RWPE1 (cell line): ENCODE results near the gene GOLGA2.
"Not testable (repeated sequence)": the region's sequence is repeated elsewhere in the genome, so short reads cannot be mapped to it uniquely, and the experiment has no call there.

ENCODE experiments used
- CTCF ChIA-PET: fragments of 350-600 bp; sonication (Branson Sonifier 250); formaldehyde crosslinking; extraction: SDS; loops from one replicate; lab custom pipeline; 2021; lab: Yijun Ruan, JAX
- POLR2A ChIA-PET: fragments of 400-600 bp; formaldehyde crosslinking; extraction: SDS; loops from one replicate; lab custom pipeline; 2020; ENCODE audit warnings: antibody characterized with exemption; ENCODE audit not compliant: low non-redundant PET; lab: Yijun Ruan, JAX
- DNase-seq: peaks from one replicate; pipeline ENCODE4 v3.0.0; 2012; ENCODE audit warnings: low spot score
- H3K27ac ChIP-seq: fragments of 450-650 bp; 2 replicates; pipeline ENCODE4 v1.5.1; 2017
- TF ChIP-seq, protein P1 (sequence below): fragments of 450-650 bp; conservative IDR thresholded peaks from 2 replicates; pipeline ENCODE4 v1.5.1; 2017; ENCODE audit warnings: low read depth, mild to moderate bottlenecking

Gene GOLGA2

DNA sequence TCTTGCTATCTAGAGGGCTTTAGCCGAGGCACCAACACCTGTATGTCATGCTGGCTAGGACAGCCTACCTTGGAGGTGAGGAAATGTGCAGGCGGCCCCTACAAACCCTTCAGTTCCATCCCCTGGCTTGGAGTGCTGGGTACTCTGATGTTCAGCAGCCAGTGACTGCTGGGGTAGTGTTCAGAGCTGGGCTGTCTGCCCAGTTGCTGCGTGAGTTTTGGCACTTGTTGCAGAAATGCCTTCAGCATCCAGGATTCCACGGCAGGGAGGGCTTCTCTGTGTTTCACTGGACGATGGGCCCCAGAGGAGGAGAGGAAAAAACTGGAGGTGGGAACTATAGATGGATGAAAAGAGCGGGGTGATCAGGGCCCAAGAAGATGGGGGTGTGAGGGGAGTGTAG, 10.6 kb upstream of the GOLGA2 start:
- POLR2A ChIA-PET, result interaction anchor here (0.5 to 1.2 kb wide), 2 partner anchors 8 to 11 kb away, joined by 4 read pairs; partner anchors contain the start of genes GOLGA2 and SWI5
- no peak for DNase-seq
- TF ChIP-seq, protein P1, sequence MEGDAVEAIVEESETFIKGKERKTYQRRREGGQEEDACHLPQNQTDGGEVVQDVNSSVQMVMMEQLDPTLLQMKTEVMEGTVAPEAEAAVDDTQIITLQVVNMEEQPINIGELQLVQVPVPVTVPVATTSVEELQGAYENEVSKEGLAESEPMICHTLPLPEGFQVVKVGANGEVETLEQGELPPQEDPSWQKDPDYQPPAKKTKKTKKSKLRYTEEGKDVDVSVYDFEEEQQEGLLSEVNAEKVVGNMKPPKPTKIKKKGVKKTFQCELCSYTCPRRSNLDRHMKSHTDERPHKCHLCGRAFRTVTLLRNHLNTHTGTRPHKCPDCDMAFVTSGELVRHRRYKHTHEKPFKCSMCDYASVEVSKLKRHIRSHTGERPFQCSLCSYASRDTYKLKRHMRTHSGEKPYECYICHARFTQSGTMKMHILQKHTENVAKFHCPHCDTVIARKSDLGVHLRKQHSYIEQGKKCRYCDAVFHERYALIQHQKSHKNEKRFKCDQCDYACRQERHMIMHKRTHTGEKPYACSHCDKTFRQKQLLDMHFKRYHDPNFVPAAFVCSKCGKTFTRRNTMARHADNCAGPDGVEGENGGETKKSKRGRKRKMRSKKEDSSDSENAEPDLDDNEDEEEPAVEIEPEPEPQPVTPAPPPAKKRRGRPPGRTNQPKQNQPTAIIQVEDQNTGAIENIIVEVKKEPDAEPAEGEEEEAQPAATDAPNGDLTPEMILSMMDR, result no peak
- H3K27ac ChIP-seq, result peak overlapping the region; percentile 12; the same call in 1 of the 2 replicates
- CTCF ChIA-PET, result interaction anchor here (0.6 to 1.4 kb wide), 3 partner anchors 9 to 324 kb away, joined by 3 read pairs; no protein-coding TSS in a partner anchor

DNA sequence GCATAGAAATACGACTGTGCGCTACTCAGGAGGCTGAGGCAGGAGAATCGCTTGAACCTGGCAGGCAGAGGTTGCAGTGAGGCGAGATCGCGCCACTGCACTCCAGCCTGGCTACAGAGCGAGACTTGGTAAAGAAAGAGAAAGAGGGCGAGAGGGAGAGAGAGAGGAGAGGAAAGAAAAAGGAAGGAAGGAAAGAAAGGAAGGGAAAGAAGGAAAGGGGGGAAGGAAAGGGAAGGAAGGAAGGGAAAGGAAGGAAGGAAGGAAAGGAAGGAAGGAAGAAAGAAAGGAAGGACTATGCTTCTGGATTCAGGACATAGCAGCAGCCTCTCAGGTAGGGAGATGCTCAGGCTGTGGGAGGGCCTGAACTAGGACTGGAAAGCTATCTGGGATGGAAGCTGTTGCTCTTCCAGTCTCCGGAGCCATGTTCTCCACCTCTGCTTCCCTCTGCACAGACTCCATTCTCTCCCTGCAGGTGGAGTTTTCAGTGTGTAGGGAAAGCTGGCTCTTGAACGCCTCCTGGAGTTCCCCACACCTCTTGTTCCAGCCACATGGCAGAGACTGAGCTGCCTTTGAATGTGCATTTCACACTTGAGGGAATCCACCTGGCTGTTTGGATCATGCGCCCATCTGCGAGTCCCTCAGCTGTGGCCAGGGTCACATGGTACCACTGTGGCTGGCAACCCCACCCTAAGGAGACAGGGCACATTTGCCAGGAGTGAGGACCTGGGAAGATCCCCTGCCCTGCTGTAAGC, 9.4 kb upstream of the GOLGA2 start:
- CTCF ChIA-PET, result interaction anchor here (0.5 to 1.4 kb wide), 6 partner anchors 12 to 250 kb away, joined by 3 to 4 read pairs (median 3); no protein-coding TSS in a partner anchor

DNA sequence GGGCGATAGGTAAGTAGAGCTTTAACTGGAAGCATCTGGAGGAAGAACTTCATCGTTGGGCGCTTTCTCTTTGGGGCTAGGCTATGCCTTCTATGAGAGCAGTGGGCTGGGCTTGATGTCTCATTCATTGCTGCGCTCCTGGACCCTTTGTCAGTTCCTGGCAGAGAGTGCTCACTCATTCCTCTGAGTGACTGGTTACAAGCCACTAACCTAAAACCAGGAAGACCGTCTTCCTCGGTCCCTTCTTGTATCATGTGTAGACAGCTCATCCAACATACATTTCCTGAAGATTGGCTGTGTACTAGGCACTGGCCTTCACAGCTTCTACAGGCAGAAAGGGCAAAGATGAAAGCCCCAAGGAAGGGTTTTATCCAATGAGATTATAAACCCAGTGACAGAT, 6.7 kb upstream of the GOLGA2 start:
- ChIA-PET CTCF (no interaction called here), POLR2A (no interaction called here)
- TF ChIP-seq, protein P1, result no peak
- DNase-seq, result no peak
- peak overlapping the region; percentile 1; the same call in 1 of the 2 replicates for H3K27ac ChIP-seq

More for the DNA sequence above, 9.4 kb upstream of the GOLGA2 start:
- POLR2A ChIA-PET, result no interaction called here
- peak overlapping the region; percentile 12; the same call in 1 of the 2 replicates for H3K27ac ChIP-seq
- DNase-seq, result no peak
- TF ChIP-seq, protein P1, result no peak

DNA sequence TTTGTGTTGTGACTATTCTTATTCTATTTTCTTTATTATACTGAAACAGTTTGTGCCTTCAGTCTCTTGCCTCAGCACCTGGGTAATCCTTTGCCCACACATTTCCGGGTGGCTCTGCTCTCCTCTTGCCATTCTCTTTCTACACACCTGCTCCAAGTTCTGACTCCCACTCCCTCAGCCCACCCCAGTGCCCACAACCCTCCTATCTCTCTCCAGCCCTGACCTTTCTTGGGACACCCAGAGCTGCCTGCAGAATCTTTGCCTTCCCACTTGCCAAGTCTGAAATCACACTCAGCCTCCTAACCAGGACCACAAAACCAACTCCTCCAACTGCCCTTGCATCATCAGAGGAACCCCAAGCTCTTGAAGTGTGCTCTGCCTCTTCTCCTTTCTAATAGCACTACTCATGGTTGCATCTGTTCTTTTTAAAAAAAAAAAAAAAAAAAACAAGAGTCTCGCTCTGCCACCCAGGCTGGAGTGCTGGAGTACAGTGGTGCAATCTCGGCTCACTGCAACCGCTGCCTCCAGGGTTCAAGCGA, 4.3 kb upstream of the GOLGA2 start:
- TF ChIP-seq, protein P1, result no peak
- ChIA-PET POLR2A (no interaction called here), CTCF (no interaction called here)
- peak overlapping the region; percentile 33 for H3K27ac ChIP-seq
- DNase-seq, result no peak

DNA sequence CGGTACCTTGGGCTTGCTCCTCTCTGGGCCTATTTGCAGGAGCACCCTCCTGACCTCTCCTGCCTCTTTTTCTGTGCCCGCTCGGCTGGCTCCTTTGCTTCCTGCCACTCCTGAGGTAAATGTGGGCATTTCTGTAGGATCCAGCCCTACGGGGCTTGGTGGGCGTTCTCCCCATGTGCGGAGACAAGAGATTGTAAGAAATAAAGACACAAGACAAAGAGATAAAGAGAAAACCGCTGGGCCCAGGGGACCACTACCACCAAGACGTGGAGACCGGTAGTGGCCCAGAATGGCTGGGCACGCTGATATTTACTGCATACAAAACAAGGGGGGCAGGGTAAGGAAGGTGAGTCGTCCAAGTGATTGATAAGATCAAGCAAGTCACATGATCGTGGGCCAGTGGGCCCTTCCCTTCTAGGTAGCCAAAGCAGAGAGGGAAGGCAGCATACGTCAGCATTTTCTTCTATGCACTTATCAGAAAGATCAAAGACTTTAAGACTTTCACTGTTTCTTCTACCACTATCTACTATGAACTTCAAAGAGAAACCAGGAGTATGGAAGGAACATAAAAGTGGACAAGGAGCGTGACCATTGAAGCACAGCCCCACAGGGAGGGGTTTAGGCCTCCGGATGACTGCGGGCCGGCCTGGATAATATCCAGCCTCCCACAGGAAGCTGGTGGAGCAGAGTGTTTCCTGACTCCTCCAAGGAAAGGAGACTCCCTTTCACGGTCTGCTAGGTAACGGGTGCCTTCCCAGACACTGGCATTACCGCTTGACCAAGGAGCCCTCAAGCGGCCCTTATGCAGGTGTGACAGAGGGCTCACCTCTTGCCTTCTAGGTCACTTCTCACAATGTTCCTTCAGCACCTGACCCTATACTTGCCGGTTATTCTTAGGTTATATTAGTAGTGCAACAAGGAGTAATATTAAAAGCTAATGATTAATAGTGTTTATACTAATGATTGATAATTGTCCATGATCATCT, 3.6 kb upstream of the GOLGA2 start:
- DNase-seq, CTCF ChIA-PET, POLR2A ChIA-PET: not testable (repeated sequence)
- H3K27ac ChIP-seq, result peak overlapping the region; percentile 33

DNA sequence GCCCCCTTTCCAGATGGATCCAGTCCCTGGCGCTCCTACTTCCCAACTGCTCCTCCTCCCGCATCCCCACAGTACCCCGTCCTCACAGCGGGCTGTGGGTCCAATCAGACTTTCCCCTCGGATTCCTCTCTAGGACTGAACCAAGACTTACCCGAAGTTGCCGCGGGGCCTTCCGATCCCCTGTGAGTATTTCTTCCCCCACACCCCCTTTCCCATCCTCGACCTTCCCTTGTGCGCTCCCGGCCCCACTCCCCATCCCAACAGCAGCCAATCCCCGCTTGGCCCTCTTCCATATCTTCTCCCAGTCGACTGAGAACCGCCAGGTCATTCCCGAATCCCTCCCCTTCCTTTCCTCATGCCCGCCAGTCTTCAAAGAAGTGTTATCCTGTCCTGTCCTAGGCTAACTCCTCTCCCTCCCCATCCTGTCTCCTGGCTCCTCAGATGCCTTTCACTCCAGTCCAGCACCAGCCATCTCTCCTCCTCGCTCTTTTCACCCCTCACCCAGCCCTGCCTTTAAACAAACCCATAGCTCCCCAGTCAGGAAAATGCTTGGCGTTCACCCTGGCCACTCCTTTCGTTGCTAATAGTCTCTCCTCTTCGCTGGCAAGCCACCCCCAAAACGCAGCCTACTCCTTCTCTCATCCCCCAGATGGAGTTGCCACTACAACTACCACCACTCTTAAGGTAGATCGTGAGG, 915 bp upstream of the GOLGA2 start:
- peak overlapping the region; percentile 81 for H3K27ac ChIP-seq
- POLR2A ChIA-PET, result interaction anchor here (0.6 to 1.0 kb wide), 5 partner anchors 16 to 592 kb away, joined by 3 to 4 read pairs (median 3); partner anchors contain the start of gene CERCAM

More for the DNA sequence above, 915 bp upstream of the GOLGA2 start:
- TF ChIP-seq, protein P1, result no peak
- CTCF ChIA-PET, result interaction anchor here (0.5 to 1.5 kb wide), 3 partner anchors 57 to 1559 kb away, joined by 3 to 5 read pairs (median 3); no protein-coding TSS in a partner anchor
- DNase-seq, result peak; percentile 78
